ENCODE results near the gene TRAF2.

Gene TRAF2

GRCh38 chr9:136854113-136854841 is 32.0 kb upstream of the TRAF2 start:
- TF ChIP-seq CTCF (IDR thresholded peaks at IDR 0.05; ENCODE audit: insufficient read depth, missing control alignments) = no peak
- DNase-seq (ENCODE audit: insufficient read length, low spot score) = no peak
- no peak for FAIRE-seq

- DNase-seq (ENCODE audit: insufficient read length, low spot score) = no peak
- TF ChIP-seq CTCF (IDR thresholded peaks at IDR 0.05; ENCODE audit: insufficient read depth, missing control alignments) = no peak
- no peak for FAIRE-seq
Measured at GRCh38 chr9:136854842-136855460, 31.4 kb upstream of the TRAF2 start.

DNA sequence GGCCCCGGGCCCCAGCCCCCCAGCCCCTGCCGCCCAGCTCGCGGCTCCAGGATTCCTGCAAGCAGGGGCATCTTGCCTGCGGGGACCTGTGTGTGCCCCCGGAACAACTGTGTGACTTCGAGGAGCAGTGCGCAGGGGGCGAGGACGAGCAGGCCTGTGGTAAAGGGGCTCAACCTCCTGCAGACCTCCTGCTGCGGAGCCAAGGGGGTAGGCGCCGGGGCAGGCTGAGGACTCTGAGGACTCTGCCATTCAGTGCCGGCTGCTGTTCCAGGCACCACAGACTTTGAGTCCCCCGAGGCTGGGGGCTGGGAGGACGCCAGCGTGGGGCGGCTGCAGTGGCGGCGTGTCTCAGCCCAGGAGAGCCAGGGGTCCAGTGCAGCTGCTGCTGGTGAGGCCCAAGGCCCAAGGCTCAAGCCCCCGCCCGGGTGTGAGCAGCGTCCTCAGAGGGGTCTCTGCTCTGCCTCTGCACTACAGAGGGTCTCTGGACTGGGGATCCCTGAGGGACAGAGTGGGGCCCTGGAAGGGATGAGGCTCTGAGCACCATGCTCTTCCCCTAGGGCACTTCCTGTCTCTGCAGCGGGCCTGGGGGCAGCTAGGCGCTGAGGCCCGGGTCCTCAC is 30.7 kb upstream of the TRAF2 start:
- no peak for DNase-seq (ENCODE audit: insufficient read length, low spot score)
- TF ChIP-seq CTCF (IDR thresholded peaks at IDR 0.05; ENCODE audit: insufficient read depth, missing control alignments) = no peak
- FAIRE-seq = no peak

DNA sequence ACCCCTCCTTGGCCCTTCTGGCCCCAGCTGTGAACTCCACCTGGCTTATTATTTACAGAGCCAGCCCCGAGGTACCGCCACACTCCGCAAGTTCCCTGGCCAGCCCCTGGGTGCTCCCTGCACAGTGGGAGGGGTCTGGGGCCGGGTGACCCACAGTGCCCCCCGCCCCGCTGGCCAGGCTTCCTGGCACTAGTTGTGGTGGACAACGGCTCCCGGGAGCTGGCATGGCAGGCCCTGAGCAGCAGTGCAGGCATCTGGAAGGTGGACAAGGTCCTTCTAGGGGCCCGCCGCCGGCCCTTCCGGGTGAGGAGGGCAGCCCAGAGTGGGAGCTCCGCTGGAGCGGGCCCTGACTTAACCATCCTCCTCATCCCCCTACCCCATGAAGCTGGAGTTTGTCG is 30.2 kb upstream of the TRAF2 start:
- DNase-seq (ENCODE audit: insufficient read length, low spot score) (no peak), FAIRE-seq (no peak)
- no peak for TF ChIP-seq CTCF (IDR thresholded peaks at IDR 0.05; ENCODE audit: insufficient read depth, missing control alignments)

GRCh38 chr9:136856541-136857141 is 29.7 kb upstream of the TRAF2 start:
- DNase-seq (ENCODE audit: insufficient read length, low spot score) (no peak), FAIRE-seq (no peak)
- TF ChIP-seq CTCF (IDR thresholded peaks at IDR 0.05; ENCODE audit: insufficient read depth, missing control alignments) = no peak

DNA sequence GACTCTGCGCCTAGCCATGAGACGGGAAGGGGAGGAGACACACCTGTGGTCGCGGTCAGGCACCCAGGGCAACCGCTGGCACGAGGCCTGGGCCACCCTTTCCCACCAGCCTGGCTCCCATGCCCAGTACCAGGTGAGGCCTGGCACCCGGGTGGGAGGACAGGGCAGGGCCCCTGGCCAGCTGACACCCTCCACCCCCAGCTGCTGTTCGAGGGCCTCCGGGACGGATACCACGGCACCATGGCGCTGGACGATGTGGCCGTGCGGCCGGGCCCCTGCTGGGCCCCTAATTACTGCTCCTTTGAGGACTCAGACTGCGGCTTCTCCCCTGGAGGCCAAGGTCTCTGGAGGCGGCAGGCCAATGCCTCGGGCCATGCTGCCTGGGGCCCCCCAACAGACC is 29.1 kb upstream of the TRAF2 start:
- no peak for DNase-seq (ENCODE audit: insufficient read length, low spot score)
- no peak for FAIRE-seq
- no peak for TF ChIP-seq CTCF (IDR thresholded peaks at IDR 0.05; ENCODE audit: insufficient read depth, missing control alignments)
